ENCODE results near the gene CPA2. TPM values are rescaled to one million over a fixed set of nuclear protein-coding genes. Genes with fewer than 3 reads are reported as not detected.
"Not testable (repeated sequence)": the region's sequence is repeated elsewhere in the genome, so short reads cannot be mapped to it uniquely, and the experiment has no call there.

The CPA2 gene
- total RNA-seq, 2 experiments from 2014 or later: not detected

GRCh38 chr7:130321542-130322229 lies 55.0 kb downstream of the CPA2 start:
- H3K4me1 Mint-ChIP-seq; CTCF ChIA-PET; H3K36me3 Mint-ChIP-seq (ENCODE audit: low read depth); DNase-seq; H3K27me3 Mint-ChIP-seq; H3K4me3 Mint-ChIP-seq; POLR2A ChIA-PET; H3K27ac Mint-ChIP-seq; H3K9me3 Mint-ChIP-seq: not testable (repeated sequence)

- Mint-ChIP-seq H3K4me1 (no peaks in the 10 kb centered on the region), H3K4me3 (no peak overlapping the region), H3K27me3 (peaks cover 3% of the 10 kb centered on the region), H3K9me3 (no peaks in the 10 kb centered on the region), H3K36me3 (ENCODE audit: low read depth) (no peaks in the 10 kb centered on the region), H3K27ac (no peak overlapping the region)
- CTCF ChIA-PET: no interaction called here
- DNase-seq: no peak
- POLR2A ChIA-PET: no interaction called here
These were observed 56.0 kb downstream of the CPA2 start for GRCh38 chr7:130322615-130323014.

GRCh38 chr7:130324306-130324943 lies 57.8 kb downstream of the CPA2 start:
- H3K9me3 Mint-ChIP-seq: no peaks in the 10 kb centered on the region
- H3K4me1 Mint-ChIP-seq: no peaks in the 10 kb centered on the region
- no peak overlapping the region for H3K4me3 Mint-ChIP-seq
- H3K27me3 Mint-ChIP-seq: no peaks in the 10 kb centered on the region
- no peak overlapping the region for H3K27ac Mint-ChIP-seq
- no peak for DNase-seq
- POLR2A ChIA-PET: no interaction called here
- no peaks in the 10 kb centered on the region for H3K36me3 Mint-ChIP-seq (ENCODE audit: low read depth)
- CTCF ChIA-PET: no interaction called here

- DNase-seq: no peak
- Mint-ChIP-seq H3K4me1 (no peaks in the 10 kb centered on the region), H3K27me3 (peaks cover 4% of the 10 kb centered on the region), H3K4me3 (no peak overlapping the region), H3K9me3 (no peaks in the 10 kb centered on the region), H3K36me3 (ENCODE audit: low read depth) (no peaks in the 10 kb centered on the region), H3K27ac (no peak overlapping the region)
- POLR2A ChIA-PET: no interaction called here
- CTCF ChIA-PET: interaction anchor here (0.5 kb wide), 1 partner anchor 395 kb away, joined by 3 read pairs; no protein-coding TSS in a partner anchor
These were observed 63.0 kb downstream of the CPA2 start for GRCh38 chr7:130329681-130330080.

GRCh38 chr7:130332259-130333053 lies 65.8 kb downstream of the CPA2 start:
- peaks cover 9% of the 10 kb centered on the region for H3K27me3 Mint-ChIP-seq
- ChIA-PET POLR2A (no interaction called here), CTCF (interaction anchor here (1.1 kb wide), 1 partner anchor 426 kb away, joined by 6 read pairs; no protein-coding TSS in a partner anchor)
- no peaks in the 10 kb centered on the region for H3K9me3 Mint-ChIP-seq
- no peak for DNase-seq
- H3K4me1 Mint-ChIP-seq: no peaks in the 10 kb centered on the region
- no peak overlapping the region for H3K27ac Mint-ChIP-seq
- H3K36me3 Mint-ChIP-seq (ENCODE audit: low read depth): no peaks in the 10 kb centered on the region
- H3K4me3 Mint-ChIP-seq: no peak overlapping the region

GRCh38 chr7:130333832-130334231 lies 67.2 kb downstream of the CPA2 start:
- Mint-ChIP-seq H3K27ac (no peak overlapping the region), H3K36me3 (ENCODE audit: low read depth) (no peaks in the 10 kb centered on the region), H3K4me1 (no peaks in the 10 kb centered on the region), H3K4me3 (no peak overlapping the region), H3K9me3 (no peaks in the 10 kb centered on the region), H3K27me3 (peaks cover 9% of the 10 kb centered on the region)
- no peak for DNase-seq
- ChIA-PET CTCF (no interaction called here), POLR2A (no interaction called here)

GRCh38 chr7:130334274-130334673 lies 67.6 kb downstream of the CPA2 start:
- POLR2A ChIA-PET: no interaction called here
- CTCF ChIA-PET: no interaction called here
- H3K27me3 Mint-ChIP-seq: peaks cover 9% of the 10 kb centered on the region
- H3K27ac Mint-ChIP-seq: no peak overlapping the region
- no peaks in the 10 kb centered on the region for H3K4me1 Mint-ChIP-seq
- no peak for DNase-seq
- H3K4me3 Mint-ChIP-seq: no peak overlapping the region
- no peaks in the 10 kb centered on the region for H3K36me3 Mint-ChIP-seq (ENCODE audit: low read depth)
- no peaks in the 10 kb centered on the region for H3K9me3 Mint-ChIP-seq

GRCh38 chr7:130337410-130337971 lies 70.8 kb downstream of the CPA2 start:
- H3K27ac Mint-ChIP-seq: no peak overlapping the region

GRCh38 chr7:130338233-130338632 lies 71.6 kb downstream of the CPA2 start:
- no peaks in the 10 kb centered on the region for H3K4me1 Mint-ChIP-seq

More at GRCh38 chr7:130337410-130337971, 70.8 kb downstream of the CPA2 start:
- H3K4me3 Mint-ChIP-seq: no peak overlapping the region
- ChIA-PET CTCF (no interaction called here), POLR2A (no interaction called here)
- no peak for DNase-seq
- no peaks in the 10 kb centered on the region for H3K36me3 Mint-ChIP-seq (ENCODE audit: low read depth)
- H3K27me3 Mint-ChIP-seq: peaks cover 9% of the 10 kb centered on the region
- no peaks in the 10 kb centered on the region for H3K9me3 Mint-ChIP-seq
- no peaks in the 10 kb centered on the region for H3K4me1 Mint-ChIP-seq

More at GRCh38 chr7:130338233-130338632, 71.6 kb downstream of the CPA2 start:
- H3K27me3 Mint-ChIP-seq: peaks cover 9% of the 10 kb centered on the region
- H3K9me3 Mint-ChIP-seq: no peaks in the 10 kb centered on the region
- H3K36me3 Mint-ChIP-seq (ENCODE audit: low read depth): no peaks in the 10 kb centered on the region
- no peak overlapping the region for H3K27ac Mint-ChIP-seq
- no peak for DNase-seq
- CTCF ChIA-PET: no interaction called here
- POLR2A ChIA-PET: no interaction called here
- H3K4me3 Mint-ChIP-seq: no peak overlapping the region

Other genes starting within 250 kb of the CPA2 start
- 10 to 100 TPM; 15.5 to 17.3 TPM for gene ZC3HC1, start 215.5 kb upstream of the CPA2 start, total RNA-seq
- gene KLHDC10, start 196.3 kb upstream of the CPA2 start, total RNA-seq: 10 to 100 TPM; 15.5 to 17.3 TPM
- 10 to 100 TPM; 35.5 to 35.7 TPM for gene TMEM209, start 61.5 kb upstream of the CPA2 start, total RNA-seq
- gene SSMEM1, start 59.0 kb upstream of the CPA2 start, total RNA-seq: not detected
- gene CPA4, start 26.3 kb downstream of the CPA2 start, total RNA-seq: not detected
- gene CPA5, start 78.0 kb downstream of the CPA2 start, total RNA-seq: not detected
- not detected for gene CPA1, start 113.6 kb downstream of the CPA2 start, total RNA-seq
- gene CEP41, start 174.2 kb downstream of the CPA2 start, total RNA-seq: 10 to 100 TPM; 13.2 to 15.7 TPM
- under 1 TPM; 0.55 to 0.68 TPM for gene MEST, start 225.2 kb downstream of the CPA2 start, total RNA-seq